HG03439 (cell line): ENCODE data around the gene ATP9A.
"Not testable (repeated sequence)": the region's sequence is repeated elsewhere in the genome, so short reads cannot be mapped to it uniquely, and the experiment has no call there.

Experiments used
- ATAC-seq: cut with Tn5 transposase; IDR thresholded peaks from one replicate; pipeline ENCODE4 v1.9.1; 2021; ENCODE audit warnings: mild to moderate bottlenecking, moderate library complexity; ENCODE audit not compliant: unreplicated experiment

The ATP9A gene

GRCh38 chr20:51584116-51584515 lies 184.1 kb downstream of the ATP9A start:
- no peak for ATAC-seq

- ATAC-seq = no peak
These were observed 184.7 kb downstream of the ATP9A start for GRCh38 chr20:51583499-51583898.

GRCh38 chr20:51583073-51583472 lies 185.1 kb downstream of the ATP9A start:
- no peak for ATAC-seq

GRCh38 chr20:51581571-51581970 lies 186.6 kb downstream of the ATP9A start:
- ATAC-seq = no peak

- no peak for ATAC-seq
These were observed 189.1 kb downstream of the ATP9A start for GRCh38 chr20:51579137-51579536.

GRCh38 chr20:51578145-51578459 lies 190.1 kb downstream of the ATP9A start:
- ATAC-seq = no peak

GRCh38 chr20:51577432-51578144 lies 190.6 kb downstream of the ATP9A start:
- no peak for ATAC-seq

- ATAC-seq = no peak
These were observed 192.7 kb downstream of the ATP9A start for GRCh38 chr20:51575486-51575885.

- ATAC-seq = no peak
These were observed 193.7 kb downstream of the ATP9A start for GRCh38 chr20:51574248-51575033.

GRCh38 chr20:51573576-51574243 lies 194.5 kb downstream of the ATP9A start:
- ATAC-seq = no peak

GRCh38 chr20:51571460-51571794 lies 196.8 kb downstream of the ATP9A start:
- no peak for ATAC-seq

- no peak for ATAC-seq
These were observed 197.3 kb downstream of the ATP9A start for GRCh38 chr20:51570739-51571459.

GRCh38 chr20:51569815-51570738 lies 198.1 kb downstream of the ATP9A start:
- ATAC-seq = no peak

GRCh38 chr20:51568533-51568932 lies 199.7 kb downstream of the ATP9A start:
- ATAC-seq = not testable (repeated sequence)

GRCh38 chr20:51567622-51568021 lies 200.6 kb downstream of the ATP9A start:
- no peak for ATAC-seq

- ATAC-seq = no peak
These were observed 201.6 kb downstream of the ATP9A start for GRCh38 chr20:51566594-51566993.

- ATAC-seq = no peak
These were observed 202.7 kb downstream of the ATP9A start for GRCh38 chr20:51565298-51566144.

- ATAC-seq = no peak
These were observed 204.5 kb downstream of the ATP9A start for GRCh38 chr20:51563486-51564332.

GRCh38 chr20:51563174-51563485 lies 205.1 kb downstream of the ATP9A start:
- no peak for ATAC-seq
